HUES64 (cell line): ENCODE data around the gene NFKBIL1.

Experiments used
- H3K27ac ChIP-seq: 2 replicates; pipeline ENCODE4 v1.7.0; 2013; ENCODE audit warnings: low read depth, low read length, inconsistent platforms
- H3K27me3 ChIP-seq: 2 replicates; pipeline ENCODE4 v1.6.1; 2013; ENCODE audit warnings: mild to moderate bottlenecking, low read length; ENCODE audit not compliant: insufficient read depth
- H3K36me3 ChIP-seq: 2 replicates; pipeline ENCODE4 v1.6.1; 2013; ENCODE audit warnings: mild to moderate bottlenecking, low read length; ENCODE audit not compliant: insufficient read depth
- H3K4me1 ChIP-seq: 2 replicates; pipeline ENCODE4 v1.6.1; 2013; ENCODE audit warnings: mild to moderate bottlenecking, low read length, moderate library complexity; ENCODE audit not compliant: insufficient read depth
- H3K4me3 ChIP-seq: 2 replicates; pipeline ENCODE4 v1.5.1; 2013; ENCODE audit warnings: mild to moderate bottlenecking, low read length, moderate library complexity
- H3K9ac ChIP-seq: 2 replicates; pipeline ENCODE4 v1.6.1; 2013; ENCODE audit warnings: mild to moderate bottlenecking, low read depth, low read length
- H3K9me3 ChIP-seq: 2 replicates; pipeline ENCODE4 v1.6.1; 2013; ENCODE audit warnings: low read depth, low read length; ENCODE audit not compliant: insufficient read depth
- WGBS: fragments of 150-250, 120-280 bp; methylation state at CpG from one replicate; pipeline ENCODE4 v1.1.7; 2013; ENCODE audit warnings: missing lambda C conversion rate; 5-methylcytosine and 5-hydroxymethylcytosine counted together

The NFKBIL1 gene

GRCh38 chr6:31538805-31539400 lies 8.5 kb upstream of the NFKBIL1 start:
- Histone ChIP-seq H3K36me3 (peaks cover 71% of the 10 kb centered on the region), H3K27ac (no peak overlapping the region), H3K9ac (no peak overlapping the region), H3K4me3 (peak overlapping the region; percentile 89), H3K9me3 (no peaks in the 10 kb centered on the region), H3K4me1 (peaks cover 23% of the 10 kb centered on the region), H3K27me3 (no peaks in the 10 kb centered on the region)
- WGBS: 98% methylated on average over 6 of the region's 6 CpGs

- Histone ChIP-seq H3K4me3 (peak overlapping the region; percentile 89), H3K27me3 (no peaks in the 10 kb centered on the region), H3K4me1 (peaks cover 23% of the 10 kb centered on the region), H3K36me3 (peaks cover 54% of the 10 kb centered on the region), H3K9me3 (no peaks in the 10 kb centered on the region), H3K9ac (peak overlapping the region; percentile 100), H3K27ac (peak overlapping the region; percentile 97)
- WGBS: 25% methylated on average over 2 of the region's 4 CpGs
Observed at GRCh38 chr6:31540640-31541039, 6.8 kb upstream of the NFKBIL1 start.

GRCh38 chr6:31541059-31541657 lies 6.2 kb upstream of the NFKBIL1 start:
- Histone ChIP-seq H3K4me3 (peak overlapping the region; percentile 89), H3K4me1 (peaks cover 23% of the 10 kb centered on the region), H3K9ac (peak overlapping the region; percentile 100), H3K36me3 (peaks cover 49% of the 10 kb centered on the region), H3K9me3 (no peaks in the 10 kb centered on the region), H3K27ac (peak overlapping the region; percentile 97), H3K27me3 (no peaks in the 10 kb centered on the region)
- WGBS: 2% methylated on average over 18 of the region's 21 CpGs

- H3K36me3 ChIP-seq: peaks cover 41% of the 10 kb centered on the region
- H3K9ac ChIP-seq: peak within 1 kb of the TSS; percentile 100
- H3K27me3 ChIP-seq: no peaks in the 10 kb centered on the region
- H3K4me3 ChIP-seq: peak within 1 kb of the TSS; percentile 89
- H3K4me1 ChIP-seq: peaks cover 23% of the 10 kb centered on the region
- H3K9me3 ChIP-seq: no peaks in the 10 kb centered on the region
- WGBS: under 1% methylated on average over 43 of the region's 43 CpGs
- H3K27ac ChIP-seq: peak within 1 kb of the TSS; percentile 97
Observed at GRCh38 chr6:31541658-31542521, 5.5 kb upstream of the NFKBIL1 start, which contains the start of gene DDX39B. Gene DDX39B, minus strand, starts transcription at chr6:31542003. Its CDS starts 1,471 bp downstream, at chr6:31540532.

GRCh38 chr6:31543639-31544038 lies 3.8 kb upstream of the NFKBIL1 start:
- H3K4me1 ChIP-seq: peaks cover 26% of the 10 kb centered on the region
- WGBS: 97% methylated on average over 6 of the region's 6 CpGs

GRCh38 chr6:31544676-31545075 lies 2.7 kb upstream of the NFKBIL1 start:
- H3K27ac ChIP-seq: no peak overlapping the region
- WGBS: 86% methylated on average over 2 of the region's 2 CpGs
- no peaks in the 10 kb centered on the region for H3K9me3 ChIP-seq
- no peaks in the 10 kb centered on the region for H3K27me3 ChIP-seq
- no peak overlapping the region for H3K9ac ChIP-seq
- peaks cover 29% of the 10 kb centered on the region for H3K36me3 ChIP-seq
- H3K4me1 ChIP-seq: peaks cover 18% of the 10 kb centered on the region
- H3K4me3 ChIP-seq: no peak overlapping the region

More at GRCh38 chr6:31543639-31544038, 3.8 kb upstream of the NFKBIL1 start:
- Histone ChIP-seq H3K9ac (no peak overlapping the region), H3K9me3 (no peaks in the 10 kb centered on the region), H3K4me3 (no peak overlapping the region), H3K36me3 (peaks cover 29% of the 10 kb centered on the region), H3K27ac (no peak overlapping the region), H3K27me3 (no peaks in the 10 kb centered on the region)

GRCh38 chr6:31545291-31545690 lies 2.1 kb upstream of the NFKBIL1 start:
- Histone ChIP-seq H3K27ac (no peak overlapping the region), H3K4me3 (no peak overlapping the region), H3K9ac (no peak overlapping the region), H3K36me3 (peaks cover 23% of the 10 kb centered on the region), H3K4me1 (peaks cover 12% of the 10 kb centered on the region), H3K9me3 (no peaks in the 10 kb centered on the region), H3K27me3 (no peaks in the 10 kb centered on the region)
- WGBS: 88% methylated on average over 7 of the region's 7 CpGs

- Histone ChIP-seq H3K27me3 (no peaks in the 10 kb centered on the region), H3K9me3 (no peaks in the 10 kb centered on the region), H3K4me1 (peaks cover 9% of the 10 kb centered on the region; the same call in 1 of the 2 replicates), H3K4me3 (peak within 1 kb of the TSS; percentile 60), H3K27ac (peak within 1 kb of the TSS; percentile 74), H3K36me3 (peaks cover 16% of the 10 kb centered on the region), H3K9ac (peak within 1 kb of the TSS; percentile 68)
- WGBS: 2% methylated on average over 11 of the region's 11 CpGs
Observed at GRCh38 chr6:31546339-31546957, 960 bp upstream of the NFKBIL1 start, which contains the start of gene ATP6V1G2. Gene ATP6V1G2, minus strand, starts transcription at chr6:31546608. Its CDS starts 49 bp downstream, at chr6:31546559.

GRCh38 chr6:31547727-31548543 lies 527 bp downstream of the NFKBIL1 start:
- H3K4me3 ChIP-seq: peak overlapping the region; percentile 60
- WGBS: 88% methylated on average over 22 of the region's 24 CpGs

GRCh38 chr6:31548544-31548873 lies 1.1 kb downstream of the NFKBIL1 start:
- Histone ChIP-seq H3K36me3 (peaks cover 20% of the 10 kb centered on the region), H3K27me3 (no peaks in the 10 kb centered on the region), H3K9me3 (no peaks in the 10 kb centered on the region), H3K4me3 (peak overlapping the region; percentile 60; the same call in 1 of the 2 replicates), H3K9ac (peak overlapping the region; percentile 68; the same call in 1 of the 2 replicates), H3K4me1 (peaks cover 4% of the 10 kb centered on the region; the same call in 1 of the 2 replicates), H3K27ac (no peak overlapping the region)
- WGBS: 100% methylated on average over 2 of the region's 2 CpGs

More at GRCh38 chr6:31547727-31548543, 527 bp downstream of the NFKBIL1 start:
- Histone ChIP-seq H3K36me3 (peaks cover 16% of the 10 kb centered on the region), H3K27me3 (no peaks in the 10 kb centered on the region), H3K27ac (peak overlapping the region; percentile 74), H3K9ac (peak overlapping the region; percentile 68; the same call in 1 of the 2 replicates), H3K4me1 (peaks cover 8% of the 10 kb centered on the region; the same call in 1 of the 2 replicates), H3K9me3 (no peaks in the 10 kb centered on the region)
